SK-N-SH (cell line): ENCODE measurements around the gene FERD3L. TPM values are rescaled to one million over a fixed set of nuclear protein-coding genes. Genes with fewer than 3 reads are reported as not detected.

Experiments used
- CTCF ChIA-PET: fragments of 300-600, 350-600 bp; formaldehyde crosslinking; extraction: SDS; loops from one replicate; lab custom pipeline; 2021; lab: Yijun Ruan, JAX
- POLR2A ChIA-PET: fragments of 350-600 bp; sonication (Branson Sonifier 250); formaldehyde crosslinking; extraction: SDS; loops from one replicate; lab custom pipeline; 2020; ENCODE audit warnings: antibody characterized with exemption, inconsistent platforms; lab: Yijun Ruan, JAX
- DNase-seq: peaks from one replicate; pipeline ENCODE4 v3.0.0; 2012
- H2AFZ ChIP-seq: fragments of 200-600 bp; sonication (generic); 2 replicates; pipeline ENCODE4 v1.8.1; 2016; ENCODE audit warnings: antibody characterized with exemption, mild to moderate bottlenecking, low read depth
- H3F3A ChIP-seq: fragments of 200-600 bp; sonication (generic); replicated peaks from 2 replicates; pipeline ENCODE3; 2016; ENCODE audit warnings: antibody characterized with exemption, mild to moderate bottlenecking; ENCODE audit not compliant: insufficient read depth
- H3K27ac ChIP-seq, 2 experiments: fragments of 200-500 bp in 1 of 2; fragments of 200-600 bp in 1 of 2; sonication (Bioruptor generic) in 1 of 2; sonication (generic), shearing (Covaris generic) in 1 of 2; 2 replicates each; pipeline versions ENCODE4 v1.5.1 to v1.6.1; 2014 to 2016; ENCODE audit warnings: low read depth in 2 of 2, inconsistent platforms in 1 of 2, low read length in 1 of 2, mild to moderate bottlenecking in 1 of 2, mixed read lengths in 1 of 2
- H3K27me3 ChIP-seq: fragments of 200-600 bp; sonication (generic), shearing (Covaris generic); 2 replicates; pipeline ENCODE4 v1.6.1; 2016; ENCODE audit warnings: mixed run types; ENCODE audit not compliant: insufficient read depth
- H3K36me3 ChIP-seq, 2 experiments: fragments of 200-500 bp in 1 of 2; fragments of 200-600 bp in 1 of 2; sonication (Bioruptor generic) in 1 of 2; sonication (generic) in 1 of 2; replicated peaks in 1 of 2; 2 replicates each; pipeline versions ENCODE3 to v1.5.1; 2014 to 2016; ENCODE audit warnings: low read length in 1 of 2, mild to moderate bottlenecking in 1 of 2; ENCODE audit not compliant: insufficient read depth in 2 of 2, control insufficient read depth in 1 of 2
- H3K4me1 ChIP-seq, 2 experiments: fragments of 200-500 bp in 1 of 2; fragments of 200-600 bp in 1 of 2; sonication (Bioruptor generic) in 1 of 2; sonication (generic), shearing (Covaris generic) in 1 of 2; 2 replicates each; pipeline versions ENCODE4 v1.5.1 to v1.6.1; 2014 to 2016; ENCODE audit warnings: low read depth in 1 of 2, low read length in 1 of 2, mixed run types in 1 of 2; ENCODE audit not compliant: insufficient read depth in 2 of 2, control insufficient read depth in 1 of 2
- H3K4me2 ChIP-seq: fragments of 200-600 bp; sonication (generic), shearing (Covaris generic); 2 replicates; pipeline ENCODE4 v1.6.1; 2017; ENCODE audit warnings: mixed run types
- H3K4me3 ChIP-seq, 2 experiments: fragments of 200-500 bp in 1 of 2; fragments of 200-600 bp in 1 of 2; sonication (Bioruptor generic) in 1 of 2; sonication (generic), shearing (Covaris generic) in 1 of 2; 2 replicates each; pipeline versions ENCODE4 v1.5.1 to v1.8.1; 2014 to 2016; ENCODE audit warnings: low read depth in 2 of 2, inconsistent platforms in 1 of 2, low read length in 1 of 2, mild to moderate bottlenecking in 1 of 2, mixed read lengths in 1 of 2, moderate library complexity in 1 of 2
- H3K79me2 ChIP-seq: fragments of 200-600 bp; sonication (generic); 2 replicates; pipeline ENCODE4 v1.8.1; 2017; ENCODE audit warnings: mild to moderate bottlenecking; ENCODE audit not compliant: insufficient read depth
- H3K9ac ChIP-seq: fragments of 200-600 bp; sonication (generic); 2 replicates; pipeline ENCODE4 v1.6.1; 2017; ENCODE audit warnings: mixed run types
- H3K9me2 ChIP-seq: fragments of 200-600 bp; sonication (generic); 2 replicates; pipeline ENCODE4 v1.6.1; 2017; ENCODE audit warnings: mixed run types
- H3K9me3 ChIP-seq: fragments of 200-600 bp; sonication (generic); 2 replicates; pipeline ENCODE4 v1.6.1; 2017; ENCODE audit warnings: mixed run types, mild to moderate bottlenecking, moderate library complexity
- H4K20me1 ChIP-seq: fragments of 200-600 bp; sonication (generic); 2 replicates; pipeline ENCODE4 v1.6.1; 2017; ENCODE audit warnings: mild to moderate bottlenecking, mixed run types; ENCODE audit not compliant: insufficient read depth
- CHD2 ChIP-seq: fragments of 150-350 bp; IDR thresholded peaks from 2 replicates; pipeline ENCODE4 v1.6.1; 2018; ENCODE audit warnings: low read length; ENCODE audit not compliant: partially characterized antibody
- CTCF ChIP-seq: fragments of 200-600 bp; sonication (generic); IDR thresholded peaks from 2 replicates; pipeline ENCODE4 v1.6.1; 2017; ENCODE audit warnings: antibody characterized with exemption, mild to moderate bottlenecking, moderate library complexity
- ELF1 ChIP-seq: IDR thresholded peaks from 2 replicates; pipeline ENCODE4 v1.4.0; 2012
- EP300 ChIP-seq, 2 experiments: IDR thresholded peaks; 2 replicates each; pipeline versions ENCODE4 v1.4.0 to v1.6.1; 2012; ENCODE audit warnings: borderline replicate concordance in 1 of 2, low read depth in 1 of 2, low read length in 1 of 2
- EZH2phosphoT487 ChIP-seq: fragments of 200-600 bp; sonication (generic); IDR thresholded peaks from 2 replicates; pipeline ENCODE4 v1.6.1; 2017; ENCODE audit warnings: low read depth, mixed run types, mild to moderate bottlenecking, antibody characterized with exemption, moderate library complexity, borderline replicate concordance
- FOSL2 ChIP-seq: IDR thresholded peaks from 2 replicates; pipeline ENCODE4 v1.4.0; 2012; ENCODE audit warnings: low read depth, mild to moderate bottlenecking, moderate library complexity, borderline replicate concordance
- FOXJ3 ChIP-seq: sonication (generic); formaldehyde crosslinking; IDR thresholded peaks from 2 replicates; pipeline ENCODE4 v1.5.1; 2020; ENCODE audit warnings: mild to moderate bottlenecking, missing genetic modification reagents
- GABPA ChIP-seq: IDR thresholded peaks from 2 replicates; pipeline ENCODE4 v1.4.0; 2012; ENCODE audit warnings: low read depth, mild to moderate bottlenecking
- GATA2 ChIP-seq: sonication (generic); formaldehyde crosslinking; IDR thresholded peaks from 2 replicates; pipeline ENCODE4 v1.5.0; 2020; ENCODE audit warnings: mild to moderate bottlenecking, missing genetic modification reagents
- MEF2A ChIP-seq: IDR thresholded peaks from 2 replicates; pipeline ENCODE4 v1.4.0; 2012; ENCODE audit warnings: low read depth, borderline replicate concordance
- MXI1 ChIP-seq: IDR thresholded peaks from 2 replicates; pipeline ENCODE4 v1.6.1; 2012; ENCODE audit warnings: mild to moderate bottlenecking, low read depth, low read length, improper control_type of control experiment
- NRF1 ChIP-seq: IDR thresholded peaks from 2 replicates; pipeline ENCODE4 v1.6.1; 2012; ENCODE audit warnings: low read depth, mild to moderate bottlenecking, low read length
- PBX3 ChIP-seq: IDR thresholded peaks from 2 replicates; pipeline ENCODE4; 2012
- POLR2AphosphoS5 ChIP-seq: IDR thresholded peaks from 2 replicates; pipeline ENCODE4 v1.6.1; 2012; ENCODE audit warnings: low read depth, low read length
- RAD21 ChIP-seq: IDR thresholded peaks from 2 replicates; pipeline ENCODE4 v1.6.1; 2012; ENCODE audit warnings: mild to moderate bottlenecking, low read length
- RCOR1 ChIP-seq: fragments of 150-350 bp; IDR thresholded peaks from 2 replicates; pipeline ENCODE4 v1.6.1; 2017; ENCODE audit warnings: antibody characterized with exemption, low read length
- REST ChIP-seq: IDR thresholded peaks from 2 replicates; pipeline ENCODE4 v1.6.1; 2012; ENCODE audit warnings: mild to moderate bottlenecking, low read depth, low read length, moderate library complexity
- RXRA ChIP-seq: IDR thresholded peaks from 2 replicates; pipeline ENCODE4 v1.4.0; 2012; ENCODE audit warnings: low read depth, mild to moderate bottlenecking, borderline replicate concordance
- TCF12 ChIP-seq: IDR thresholded peaks from 2 replicates; pipeline ENCODE4 v1.4.0; 2012
- TEAD4 ChIP-seq: IDR thresholded peaks from 2 replicates; pipeline ENCODE4 v1.4.0; 2012; ENCODE audit warnings: mild to moderate bottlenecking, borderline replicate concordance; ENCODE audit not compliant: insufficient read depth
- USF1 ChIP-seq: IDR thresholded peaks from 2 replicates; pipeline ENCODE4 v1.4.0; 2012; ENCODE audit warnings: low read depth, borderline replicate concordance
- YY1 ChIP-seq: IDR thresholded peaks from 2 replicates; pipeline ENCODE4 v1.4.0; 2012; ENCODE audit warnings: low read depth, mild to moderate bottlenecking
- WGBS: methylation state at CpG from one replicate; pipeline ENCODE4 v1.1.6; 2017; ENCODE audit warnings: low lambda C conversion rate; 5-methylcytosine and 5-hydroxymethylcytosine counted together
- polyA plus RNA-seq, 3 experiments: library from polyadenylated mRNA; depleted of rRNA; stranded (reverse); fragments of >200 nt; gene quantifications; 2 replicates each; pipeline ENCODE4 v1.2.3, GENCODE V29; 2012

FERD3L gene
- polyA plus RNA-seq, 1 of the 3 experiments (the other 2 are of a cell fraction) = not detected

DNA sequence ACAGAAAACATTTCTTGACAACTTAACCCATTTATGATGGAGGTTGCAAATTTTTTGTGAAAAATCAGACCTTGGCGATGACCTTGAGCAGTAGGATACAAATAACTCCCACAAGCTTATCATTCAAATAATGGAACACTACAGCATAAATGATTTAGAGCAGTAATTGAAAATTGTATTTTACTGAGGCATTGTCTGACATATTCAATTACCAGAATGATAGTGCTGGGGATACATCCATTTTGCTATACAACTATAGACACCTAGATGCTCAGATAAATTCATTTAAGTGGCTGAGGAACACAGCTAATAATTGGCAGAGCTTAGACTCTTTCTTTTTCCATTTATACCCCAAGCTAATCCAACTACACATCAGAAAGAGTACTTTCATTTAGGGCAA is 46.7 kb downstream of the FERD3L start:
- no peak for DNase-seq
- POLR2A ChIA-PET = interaction anchor here (0.7 to 3.7 kb wide), 5 partner anchors 8 to 604 kb away, joined by 3 to 16 read pairs (median 4); partner anchors contain the start of gene TWIST1
- Histone ChIP-seq H3K27me3 (no peaks in the 10 kb centered on the region), H3K27ac (peak overlapping the region; percentile 79 to 100), H3K9ac (peak overlapping the region; percentile 64), H3K4me3 (peak overlapping the region; percentile 19 to 48; a peak in 3 of 4 replicates), H3K9me3 (no peaks in the 10 kb centered on the region), H3K36me3 (peaks cover 0 to 41% of the 10 kb centered on the region in 2 experiments), H3K9me2 (no peaks in the 10 kb centered on the region), H3F3A (peaks cover 28% of the 10 kb centered on the region)
- WGBS = 11% methylated on average over 1 of the region's 1 CpG
- TF ChIP-seq YY1 (no peak), USF1 (no peak), TEAD4 (peak; percentile 68), MXI1 (peak; percentile 34; the same call in 1 of the 2 replicates), RCOR1 (peak; percentile 84; the same call in 1 of the 2 replicates), GATA2 (peak; percentile 95), EP300 (IDR thresholded peaks at IDR 0.05; ENCODE audit: borderline replicate concordance in 1 of 2, low read depth in 1 of 2, low read length in 1 of 2) (peak; percentile 49 to 98; a peak in 3 of 4 replicates), CHD2 (peak; percentile 81), EZH2phosphoT487 (no peak; the same call in 1 of the 2 replicates), RAD21 (peak; percentile 45), REST (no peak), TCF12 (peak; percentile 60; the same call in 1 of the 2 replicates), FOXJ3 (CRISPR knock-in tag) (peak; percentile 90), NRF1 (no peak), POLR2AphosphoS5 (peak; percentile 28; the same call in 1 of the 2 replicates), RXRA (no peak), FOSL2 (no peak), CTCF (no peak), GABPA (no peak), PBX3 (peak; percentile 70), ELF1 (no peak), MEF2A (0 out of 2 replicates have a peak, but pooled peaks have one; percentile 14)
- TF ChIP-seq, all 33 proteins: peak for 12
- H2AFZ ChIP-seq = peak overlapping the region; percentile 49; the same call in 1 of the 2 replicates
- H4K20me1 ChIP-seq = no peaks in the 10 kb centered on the region
- H3K4me1 ChIP-seq = peaks cover 36 to 88% of the 10 kb centered on the region in 2 experiments; a peak in 3 of 4 replicates
- CTCF ChIA-PET = interaction anchor here (1.0 to 5.9 kb wide), 7 partner anchors 10 to 741 kb away, joined by 3 to 36 read pairs (median 4); partner anchors contain the start of gene TWIST1
- peaks cover 100% of the 10 kb centered on the region for H3K79me2 ChIP-seq
- H3K4me2 ChIP-seq = peak overlapping the region; percentile 79
